ENCODE measurements around the gene RESP18.
A peak's percentile ranks its signal among the peaks of the same experiment; 100 is the strongest.
"Not testable (repeated sequence)": the region's sequence is repeated elsewhere in the genome, so short reads cannot be mapped to it uniquely, and the experiment has no call there.

RESP18 gene

DNA sequence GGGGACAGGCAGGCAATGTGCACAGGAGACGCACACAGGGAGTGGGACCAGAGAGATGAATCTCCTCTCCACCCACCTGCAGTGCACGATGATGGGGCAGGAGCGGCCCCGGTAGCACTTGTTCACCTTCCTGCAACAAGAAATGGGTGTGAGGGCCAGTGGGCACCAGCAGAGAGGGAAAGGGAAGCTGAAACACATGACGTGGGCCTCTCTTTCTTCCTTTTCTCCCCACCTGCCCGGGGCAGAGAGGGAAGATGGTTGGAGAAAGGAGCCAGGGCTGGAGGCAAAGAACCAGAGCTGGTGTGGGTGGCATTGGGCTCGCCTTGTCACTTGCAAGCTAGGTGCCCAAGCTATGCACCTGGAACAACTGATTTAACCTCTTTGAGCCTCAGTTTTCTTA is 41.1 kb downstream of the RESP18 start:
- no peak for DNase-seq

DNA sequence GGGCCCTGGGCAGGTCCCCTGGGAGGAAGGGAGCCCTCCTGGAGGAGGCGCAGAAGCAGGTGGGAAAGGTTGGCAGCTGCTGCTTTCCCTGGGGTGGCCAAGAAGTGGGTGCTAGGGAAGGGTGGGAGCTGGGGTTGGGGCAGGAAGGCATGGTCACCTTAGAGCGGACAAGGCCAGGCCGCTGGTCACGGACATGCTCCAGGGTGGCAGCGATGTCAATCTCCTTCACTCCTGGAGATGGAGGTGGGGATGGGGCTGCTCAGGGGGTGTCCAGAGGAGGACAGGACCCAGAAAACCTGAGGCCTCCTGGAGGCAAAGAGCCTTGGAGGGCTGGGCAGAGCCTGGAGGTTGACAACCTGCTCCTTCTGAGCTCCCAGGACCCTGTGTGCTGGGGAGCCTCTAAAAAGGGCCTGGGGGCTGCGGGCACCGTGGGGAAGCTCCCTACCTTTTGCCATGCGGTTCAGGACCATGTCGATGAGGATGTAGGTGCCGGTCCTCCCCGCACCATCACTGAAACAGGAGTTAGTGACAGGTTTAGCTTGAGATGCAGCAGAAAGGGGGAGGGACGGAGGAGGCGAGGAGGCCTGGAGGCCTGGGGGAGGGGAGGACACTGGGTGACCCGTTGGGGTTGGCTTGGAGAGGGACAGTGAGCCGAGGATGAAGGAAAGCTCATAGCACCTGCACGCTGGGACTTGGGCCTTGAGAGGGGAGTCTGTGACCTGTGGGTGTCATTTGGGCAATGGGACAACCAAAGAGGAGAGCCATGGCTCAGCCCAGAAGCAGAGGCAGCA is 42.0 kb downstream of the RESP18 start:
- no peak for DNase-seq

DNA sequence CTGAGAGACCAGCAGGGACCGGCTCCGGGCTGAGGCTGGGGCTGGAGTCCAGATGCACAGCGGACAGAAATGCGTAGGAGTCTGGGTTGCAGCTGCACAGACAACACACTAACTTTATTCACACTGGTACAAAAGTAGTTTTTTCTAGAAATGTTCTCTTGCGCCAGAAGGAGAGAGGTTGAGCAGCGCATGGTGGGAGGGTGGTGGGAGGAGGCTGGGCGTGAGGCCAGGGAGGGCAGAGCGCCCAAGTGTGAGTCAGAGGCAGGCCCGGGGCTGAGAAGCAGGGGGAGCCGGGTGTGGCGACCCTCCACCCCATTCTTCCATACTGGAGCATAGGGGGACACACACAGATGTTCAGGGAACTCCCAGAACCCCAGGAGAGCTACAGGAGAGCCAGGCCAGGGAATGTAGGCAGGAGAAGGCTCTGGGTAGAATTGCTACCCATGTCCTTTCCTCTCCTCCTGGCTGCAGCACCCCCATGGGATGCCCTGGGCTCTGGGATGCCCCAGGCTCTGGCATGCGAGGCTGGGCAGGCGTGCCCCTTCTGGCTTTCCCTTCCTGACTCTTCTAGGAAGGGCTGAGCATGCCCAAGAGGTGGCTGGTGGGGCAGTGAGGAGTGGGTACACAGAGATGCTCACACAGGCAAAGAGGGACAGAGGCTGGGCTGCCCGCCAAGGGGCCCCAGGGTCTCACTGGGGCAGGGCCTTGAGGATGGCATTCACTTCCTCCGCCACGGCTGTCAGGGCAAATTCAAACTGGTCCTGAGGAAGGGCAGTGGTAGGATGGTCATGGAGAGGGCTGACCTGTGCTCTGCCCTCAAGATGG is 42.8 kb downstream of the RESP18 start:
- DNase-seq = no peak

DNA sequence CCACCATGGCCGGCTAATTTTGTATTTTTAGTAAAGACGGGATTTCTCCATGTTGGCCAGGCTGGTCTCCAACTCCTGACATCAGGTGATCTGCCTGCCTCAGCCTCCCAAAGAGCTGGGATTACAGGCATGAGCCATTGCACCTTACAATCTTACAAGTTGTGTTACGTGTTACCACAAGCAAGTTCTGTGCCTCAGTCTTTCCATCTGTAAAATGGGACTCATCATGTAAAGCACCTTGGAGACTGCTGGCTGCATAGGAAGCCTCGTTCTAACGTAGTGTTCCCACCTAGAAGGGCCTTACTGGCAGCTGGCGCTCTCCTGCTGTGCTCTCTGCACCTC is 43.4 kb downstream of the RESP18 start:
- DNase-seq = no peak

DNA sequence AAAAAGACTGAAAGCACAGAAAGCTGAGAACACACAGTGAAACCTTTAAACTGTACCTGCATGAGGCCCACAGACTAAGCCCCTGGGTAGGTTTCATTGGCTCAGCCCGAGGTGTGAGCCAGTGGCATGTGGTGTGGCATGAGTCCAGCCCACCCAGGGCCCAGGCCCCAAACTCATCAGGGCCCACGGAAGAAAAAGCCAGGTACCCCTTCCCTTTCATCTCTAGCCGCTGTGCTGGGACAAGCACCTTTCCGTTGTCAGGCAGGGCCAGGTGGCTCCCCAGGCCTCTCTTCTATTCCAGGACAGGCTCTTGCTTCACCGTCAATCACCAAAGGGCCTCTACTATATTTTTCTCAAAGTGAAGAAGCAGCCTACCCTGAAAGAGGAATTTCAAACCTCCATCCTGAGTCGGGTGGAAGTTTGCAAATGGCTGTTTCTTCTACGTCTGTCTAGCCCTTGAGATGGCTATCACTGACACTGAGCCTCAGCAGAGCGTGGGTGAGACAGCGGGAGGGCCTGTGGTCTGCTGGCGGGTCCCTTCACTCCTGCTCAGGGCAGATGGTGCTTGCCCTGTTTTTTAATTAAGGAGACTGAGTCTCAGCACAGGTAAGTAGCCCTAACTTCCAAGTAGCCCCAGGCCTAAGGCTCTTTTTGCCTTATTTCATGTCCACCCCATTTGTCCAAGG is 44.8 kb downstream of the RESP18 start:
- no peak for DNase-seq

DNA sequence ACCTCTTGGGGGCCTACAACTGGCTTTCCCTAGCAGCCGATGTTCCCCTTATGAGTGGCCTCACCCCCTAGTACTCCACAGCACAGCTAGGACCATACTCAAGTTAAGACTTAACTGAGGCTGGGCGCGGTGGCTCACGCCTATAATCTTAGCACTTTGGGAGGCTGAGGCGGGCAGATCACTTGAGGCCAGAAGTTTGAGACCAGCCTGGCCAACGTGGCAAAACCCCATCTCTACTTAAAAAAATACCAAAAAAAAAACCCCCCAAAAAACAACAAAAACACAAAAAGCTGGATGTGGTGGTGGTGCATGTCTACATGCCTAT is 45.5 kb downstream of the RESP18 start:
- not testable (repeated sequence) for DNase-seq

DNA sequence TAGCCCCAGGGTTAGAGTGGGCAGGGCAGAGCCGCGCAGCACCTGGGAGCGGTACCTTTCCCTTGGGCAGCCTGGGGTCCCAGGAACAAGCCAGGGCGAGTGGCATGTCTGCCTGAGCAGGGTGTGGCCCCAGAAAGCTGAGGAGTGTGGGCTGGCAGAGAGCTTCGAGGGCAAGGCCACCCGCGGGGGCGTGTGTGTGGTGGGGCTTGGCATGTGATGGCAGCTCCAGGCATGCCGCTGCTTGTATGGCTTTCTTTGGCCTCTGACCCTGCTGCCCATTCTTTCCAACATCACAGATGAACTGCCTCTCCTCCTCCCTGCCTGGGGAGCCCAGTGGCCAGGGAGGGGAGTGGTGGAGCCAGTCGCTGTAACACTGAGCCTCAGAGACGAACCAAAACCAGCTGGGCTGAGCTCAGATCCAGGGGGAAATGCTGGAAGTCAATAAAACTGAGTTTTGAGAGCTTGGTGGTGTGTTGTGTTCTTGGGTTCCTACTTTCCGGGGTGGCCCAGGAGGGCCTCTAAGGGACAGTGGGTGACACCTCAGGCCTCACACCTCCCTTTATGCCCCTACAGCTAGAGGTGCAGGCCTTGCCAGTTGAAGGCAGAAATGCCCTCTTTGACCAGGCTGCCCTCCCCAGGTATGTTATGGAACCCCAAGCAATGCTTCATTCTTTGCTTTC is 46.0 kb downstream of the RESP18 start:
- DNase-seq = no peak

DNA sequence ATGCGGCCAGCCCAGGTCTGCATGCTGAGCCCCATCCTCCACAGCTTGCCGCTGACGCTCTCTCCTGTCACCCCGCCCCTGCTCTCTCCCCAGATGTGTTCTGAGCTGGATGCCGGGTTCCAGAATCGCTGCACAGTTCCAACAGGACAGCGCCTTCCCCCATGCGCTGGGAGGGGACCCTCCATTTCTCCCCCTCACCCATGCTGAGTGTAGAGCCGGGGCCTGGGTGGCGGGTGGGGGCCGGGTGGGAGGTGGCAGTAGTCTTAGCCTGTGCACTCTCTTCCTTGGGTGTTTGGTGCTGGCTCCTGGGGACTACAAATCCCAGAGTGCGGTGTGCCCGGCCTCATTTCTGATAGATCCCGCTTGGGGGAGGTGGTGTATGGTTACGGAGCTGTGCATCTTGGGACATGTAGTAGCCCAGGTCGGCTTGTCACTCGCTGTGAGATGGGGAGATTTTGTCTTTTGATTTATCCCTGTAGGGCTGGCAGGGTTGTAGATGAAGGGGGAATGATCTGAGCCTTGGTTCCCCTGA is 46.6 kb downstream of the RESP18 start:
- DNase-seq = no peak

DNA sequence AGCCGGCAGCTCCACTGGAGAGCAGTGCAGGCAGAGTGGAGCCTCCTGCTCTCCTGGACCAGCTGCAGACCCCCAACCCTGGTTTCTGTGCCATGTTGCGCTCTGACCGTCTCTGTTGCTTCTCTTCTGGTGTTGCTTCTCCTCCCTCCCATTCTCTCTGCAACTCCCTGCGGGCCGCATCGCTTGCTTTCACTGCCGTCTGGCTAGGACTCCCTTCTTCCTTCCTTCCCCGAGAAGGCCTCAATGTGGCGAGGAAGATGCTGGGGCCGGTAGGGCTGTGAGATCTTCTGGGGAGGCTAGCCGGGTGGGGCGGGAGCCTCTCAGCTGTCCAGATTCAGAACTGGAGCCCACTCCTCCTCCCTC is 47.2 kb downstream of the RESP18 start:
- DNase-seq = no peak

DNA sequence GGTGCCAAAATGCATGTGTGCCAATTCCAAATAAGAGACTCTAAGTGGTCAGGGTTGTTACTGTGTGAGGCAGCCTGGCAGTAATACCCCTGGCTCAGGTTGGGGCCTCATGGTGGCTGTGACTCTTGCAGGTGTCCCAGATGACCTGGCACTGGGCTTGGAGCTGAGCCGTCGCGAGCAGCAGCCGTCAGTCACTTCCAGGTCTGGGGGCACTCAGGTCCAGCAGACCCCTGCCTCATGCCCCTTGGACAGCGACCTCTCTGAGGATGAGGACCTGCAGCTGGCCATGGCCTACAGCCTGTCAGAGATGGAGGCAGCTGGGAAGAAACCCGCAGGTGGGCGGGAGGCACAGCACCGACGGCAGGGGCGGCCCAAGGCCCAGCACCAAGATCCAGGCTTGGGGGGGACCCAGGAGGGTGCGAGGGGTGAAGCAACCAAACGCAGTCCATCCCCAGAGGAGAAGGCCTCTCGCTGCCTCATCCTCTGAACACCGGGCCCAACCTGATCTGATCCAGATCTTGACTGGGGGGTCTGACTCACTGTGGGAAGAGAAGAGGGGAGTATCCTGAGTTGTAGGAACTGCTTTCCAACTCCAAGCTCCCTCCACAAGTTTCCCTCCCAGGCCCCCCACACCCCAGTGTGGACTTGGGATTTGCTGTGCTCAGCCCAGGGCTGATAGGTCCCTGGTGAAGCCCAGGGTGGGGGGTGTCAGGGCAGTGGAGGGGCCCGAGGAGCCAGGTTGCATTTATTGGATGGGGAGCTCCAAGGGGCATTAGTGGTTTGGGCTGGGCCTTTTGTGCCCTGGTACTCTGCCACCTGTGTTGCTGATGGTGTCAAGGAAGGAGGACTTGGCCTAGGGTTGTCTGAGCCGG is 47.8 kb downstream of the RESP18 start:
- no peak for DNase-seq

DNA sequence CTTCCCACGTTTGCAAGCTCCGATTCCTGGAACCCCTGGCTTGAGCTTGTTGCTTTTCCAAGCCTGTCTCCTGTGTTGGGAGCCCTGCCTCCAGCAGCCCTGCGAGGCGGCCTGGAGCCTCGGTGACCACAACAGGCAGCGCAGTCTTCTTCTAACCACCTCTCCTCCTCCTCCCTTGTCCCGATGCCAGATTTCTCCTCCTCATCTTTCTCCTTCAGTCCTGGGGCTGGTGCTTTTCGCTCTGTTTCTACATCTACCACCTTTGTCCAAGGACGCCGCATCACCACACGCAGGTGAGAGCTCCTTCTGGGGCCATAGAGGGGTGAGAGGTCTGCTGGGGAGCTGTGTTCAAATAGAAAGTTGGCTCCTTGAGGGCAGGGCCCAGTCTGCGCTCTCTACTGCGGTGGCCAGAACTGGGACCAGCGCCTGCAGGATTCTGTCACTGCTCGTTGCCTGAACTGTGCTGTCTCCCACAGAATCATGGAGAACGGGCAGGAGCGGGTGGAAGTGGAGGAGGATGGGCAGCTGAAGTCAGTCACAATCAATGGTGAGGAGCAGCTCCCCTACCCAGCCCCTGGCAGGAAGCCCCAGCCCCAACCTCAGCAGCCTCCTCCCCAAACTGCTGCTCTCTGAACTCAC is 49.5 kb downstream of the RESP18 start:
- no peak for DNase-seq

DNA sequence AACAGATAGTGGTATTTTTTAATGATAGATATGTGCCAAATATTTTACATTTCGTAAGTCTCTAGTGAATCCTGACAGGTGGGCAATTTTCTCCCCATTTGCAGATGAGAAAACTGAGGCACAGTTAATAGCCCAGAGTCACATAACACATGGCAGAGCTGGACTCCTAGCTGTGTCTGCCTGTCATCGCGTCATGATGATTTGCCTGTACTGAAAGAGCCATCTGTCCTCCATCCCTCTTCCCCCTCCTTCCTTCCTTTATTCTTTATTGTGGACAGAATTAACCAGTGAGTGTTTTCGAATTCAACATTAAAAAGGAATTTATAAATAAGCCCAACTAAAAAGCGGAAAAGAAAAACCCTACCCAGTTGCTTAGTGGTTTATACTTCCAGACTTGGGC is 50.2 kb downstream of the RESP18 start:
- no peak for DNase-seq

DNA sequence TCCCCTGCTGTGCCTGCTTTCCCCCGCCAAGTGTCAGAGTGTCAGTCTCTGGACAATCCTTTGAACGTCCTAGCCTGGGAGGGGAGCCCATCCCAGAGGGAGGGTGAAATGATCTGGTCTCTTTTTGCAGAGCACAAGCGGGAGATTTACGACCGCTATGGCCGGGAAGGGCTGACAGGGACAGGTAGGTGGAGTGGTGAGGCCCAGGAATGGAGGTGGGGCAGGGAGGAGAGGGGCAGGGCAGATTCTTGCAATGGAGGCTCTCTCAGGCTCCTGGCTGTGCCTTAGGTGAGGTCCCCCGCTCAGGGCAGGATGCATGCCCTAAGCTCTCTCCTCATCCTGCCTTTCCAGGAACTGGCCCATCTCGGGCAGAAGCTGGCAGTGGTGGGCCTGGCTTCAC is 51.0 kb downstream of the RESP18 start:
- no peak for DNase-seq

DNA sequence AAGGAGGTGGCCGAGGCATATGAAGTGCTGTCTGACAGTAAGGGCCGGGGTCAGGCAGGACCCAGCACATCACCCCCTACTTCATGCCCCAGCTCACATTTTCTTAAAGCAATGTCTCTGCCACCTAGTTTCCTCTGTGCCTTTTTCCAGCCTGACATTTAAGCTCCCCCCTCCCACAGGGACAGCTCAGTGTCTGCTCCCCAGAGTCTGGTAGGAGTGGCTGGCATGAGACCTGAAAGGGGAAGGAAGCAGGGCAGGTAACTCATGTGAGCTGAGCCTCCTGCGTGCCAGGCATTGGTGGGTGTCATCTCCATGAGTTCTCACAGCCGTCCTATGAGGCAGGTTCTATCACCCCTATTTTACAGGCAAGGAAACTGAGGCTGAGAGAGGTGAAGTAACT is 51.9 kb downstream of the RESP18 start:
- DNase-seq = no peak

DNA sequence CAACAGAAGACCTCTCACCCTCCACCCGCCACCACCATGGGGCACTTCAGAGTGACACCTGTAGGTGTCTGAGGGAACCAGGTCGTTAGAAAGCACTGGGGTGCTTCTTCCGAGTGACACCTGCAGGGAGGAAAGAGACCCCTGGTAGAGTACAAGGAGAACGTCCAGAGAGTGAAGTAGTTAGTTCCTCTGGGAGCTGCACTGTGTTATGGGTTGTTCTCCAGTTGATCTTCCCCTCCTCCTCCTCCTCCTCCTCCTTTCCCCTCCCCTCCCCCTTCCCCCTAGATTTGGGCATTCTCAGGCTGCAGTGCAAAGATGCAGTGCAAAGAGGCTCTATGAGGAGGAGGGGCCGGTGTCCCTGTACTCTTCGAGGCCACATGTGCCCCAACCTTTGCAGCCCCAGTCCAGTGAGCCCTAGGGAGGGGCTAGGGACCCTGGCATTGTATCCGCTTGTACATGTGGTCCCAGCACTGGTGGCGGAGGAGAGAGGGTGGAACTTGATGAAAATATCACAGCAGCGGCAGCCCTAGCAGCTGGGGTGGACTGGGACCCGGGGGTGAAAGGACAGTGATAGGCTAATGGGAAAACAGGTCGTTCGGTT is 52.5 kb downstream of the RESP18 start:
- no peak for DNase-seq

DNA sequence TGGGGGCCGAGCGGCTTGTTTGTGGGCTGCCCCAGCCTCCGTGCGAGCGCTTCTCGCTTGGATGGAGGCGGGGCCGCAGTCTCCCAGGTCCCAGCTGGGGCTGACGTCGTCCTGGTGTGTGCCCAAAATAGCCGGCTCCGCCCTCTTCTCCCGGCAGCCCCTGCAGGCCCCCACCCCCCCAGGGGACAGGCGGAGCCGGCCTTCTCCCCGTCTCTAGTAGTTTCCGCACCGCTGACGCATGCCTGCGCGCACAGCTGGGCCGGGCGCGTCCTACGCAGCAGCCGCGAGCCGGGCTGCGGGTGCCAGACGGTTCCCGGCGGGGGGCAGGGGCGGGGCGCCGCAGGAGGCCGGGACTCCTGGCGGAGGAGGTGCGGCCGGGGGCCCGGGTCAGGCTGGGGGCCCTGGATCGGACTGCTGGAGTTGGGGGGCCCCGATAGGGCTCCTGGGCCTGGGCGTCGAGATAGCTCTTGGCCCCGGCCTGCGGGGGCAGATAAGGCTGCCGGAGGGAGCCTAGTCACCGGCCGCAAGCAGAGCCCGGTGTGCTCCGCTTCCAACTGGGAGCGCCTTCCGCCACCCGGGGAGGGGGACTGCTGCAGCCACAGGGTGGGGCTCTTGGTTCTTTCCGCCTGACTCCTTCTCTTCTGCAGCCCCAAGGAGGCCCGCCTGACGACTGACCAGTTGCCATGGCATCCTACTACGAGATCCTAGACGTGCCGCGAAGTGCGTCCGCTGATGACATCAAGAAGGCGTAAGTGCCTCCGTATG is 53.2 kb downstream of the RESP18 start, which contains the start of gene DNAJB2:
TSS of gene DNAJB2 (plus strand) at position 216 of the 765 bp plus-strand sequence. CDS start at position 684, 468 bp downstream.
- DNase-seq = peak; percentile 99

DNA sequence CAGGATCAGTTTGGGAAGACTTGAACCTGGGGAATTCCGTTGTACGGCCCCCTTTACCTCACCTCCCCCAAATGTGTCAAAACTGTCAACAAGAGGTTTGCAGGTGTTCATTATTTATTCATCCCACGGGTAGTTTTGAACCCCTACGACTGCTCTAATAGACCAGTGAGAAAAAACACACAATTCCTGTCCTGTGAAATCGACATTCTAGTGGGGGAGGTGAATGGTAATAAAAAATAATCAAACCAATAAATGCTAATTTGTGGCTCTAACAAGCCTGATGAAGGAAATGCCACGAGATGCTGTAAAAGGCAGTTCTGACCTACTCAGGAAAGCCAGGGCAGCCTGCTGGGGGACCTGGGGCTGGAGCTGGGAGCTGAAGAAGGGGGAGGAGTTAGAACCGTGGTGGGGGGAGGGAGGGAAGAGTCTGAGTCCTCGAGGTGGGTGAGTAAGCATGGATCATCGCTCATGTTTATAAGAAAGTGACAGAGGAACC is 53.8 kb downstream of the RESP18 start:
- no peak for DNase-seq

DNA sequence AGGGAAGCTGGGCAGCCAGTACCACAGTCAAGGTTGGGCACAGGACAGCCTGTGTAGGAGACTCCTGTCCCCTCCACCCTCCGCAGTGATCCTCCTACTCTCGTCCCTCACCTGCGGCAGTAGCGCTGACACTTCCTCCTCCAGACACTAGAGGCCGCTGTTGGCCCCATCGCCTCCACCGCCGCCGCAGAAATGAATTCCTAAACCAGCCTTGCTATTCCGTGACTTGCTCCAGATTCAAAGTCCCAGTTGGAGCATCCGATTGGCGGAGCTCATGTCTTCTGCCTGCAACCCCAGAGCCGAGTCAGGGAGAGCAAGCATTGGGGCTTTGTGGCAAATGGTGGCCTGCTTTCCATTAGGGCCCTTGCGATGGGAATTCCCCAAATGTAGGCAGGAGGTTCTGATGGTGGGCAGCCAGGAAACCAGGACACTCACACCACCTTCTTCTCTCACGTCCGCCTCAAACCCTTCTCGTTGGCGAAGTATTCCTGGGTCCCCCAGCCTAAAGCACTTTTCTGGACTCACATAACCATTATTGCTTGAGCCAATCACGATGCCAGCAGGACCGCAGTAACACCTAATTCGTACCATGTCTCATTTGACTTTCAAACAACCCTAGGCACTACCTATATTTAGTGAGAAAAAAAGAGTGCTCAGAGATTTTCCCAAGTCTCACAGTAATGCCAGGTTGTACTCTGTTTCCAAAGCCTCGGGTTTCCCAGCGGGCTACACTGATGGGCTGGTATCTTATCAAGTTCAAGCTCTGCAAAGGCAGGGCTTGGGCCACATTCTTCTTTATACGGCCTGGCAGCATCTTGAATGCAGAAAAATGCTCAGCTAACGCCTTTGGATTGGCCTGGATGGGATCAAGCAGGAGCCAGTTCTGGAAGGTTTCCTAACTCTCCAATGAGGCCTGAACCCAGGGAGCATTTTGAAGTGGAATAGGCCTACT is 54.6 kb downstream of the RESP18 start:
- DNase-seq = peak; percentile 66
